ENCODE data around the gene UBE2J2.
"Not testable (repeated sequence)": the region's sequence is repeated elsewhere in the genome, so short reads cannot be mapped to it uniquely, and the experiment has no call there.

Gene UBE2J2

DNA sequence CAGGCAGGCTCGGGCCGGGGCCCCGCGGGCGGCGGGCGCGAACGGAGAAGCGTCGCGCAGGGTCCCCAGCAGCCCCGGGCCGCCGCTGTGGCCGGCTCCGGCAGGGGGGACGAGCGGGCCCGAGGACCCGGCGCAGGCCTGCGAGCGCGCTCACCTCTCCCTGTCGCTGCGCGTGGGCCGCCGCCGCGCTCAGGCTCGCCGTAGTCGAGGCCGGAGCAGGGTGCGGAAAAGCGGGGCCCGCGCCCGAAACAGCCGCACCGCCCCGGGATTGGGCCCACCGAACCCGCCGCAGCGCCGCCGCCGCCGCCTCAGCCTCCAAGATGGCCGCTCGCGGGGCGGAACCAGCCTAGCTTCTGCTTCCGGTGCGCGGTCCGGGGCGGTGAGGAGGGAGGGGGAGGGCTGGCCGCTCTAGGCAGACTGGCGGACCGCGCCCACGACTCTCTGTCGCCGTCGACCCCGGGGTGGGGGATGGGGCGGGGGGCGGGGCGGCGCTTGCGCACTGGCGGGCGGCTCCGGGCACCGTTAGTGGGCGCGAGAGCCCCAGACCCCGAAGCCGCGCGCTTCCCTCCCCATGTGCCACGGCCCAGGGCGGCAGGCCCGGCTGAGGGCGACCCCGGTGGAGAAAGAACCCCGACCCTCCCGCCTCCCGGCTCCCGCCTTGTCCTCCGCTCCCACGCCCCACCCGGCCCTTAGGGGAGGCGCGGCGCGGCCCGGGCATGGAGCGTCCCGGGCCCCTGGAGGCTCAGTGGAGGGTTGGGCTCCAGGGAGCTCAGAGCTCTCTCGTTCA, at the start of gene UBE2J2:
Gene UBE2J2, minus strand, starts transcription at position 343 of the 787 bp plus-strand sequence. CDS start 5,862 bp downstream, outside the sequence.
- peak; percentile 78 to 86 for DNase-seq

DNA sequence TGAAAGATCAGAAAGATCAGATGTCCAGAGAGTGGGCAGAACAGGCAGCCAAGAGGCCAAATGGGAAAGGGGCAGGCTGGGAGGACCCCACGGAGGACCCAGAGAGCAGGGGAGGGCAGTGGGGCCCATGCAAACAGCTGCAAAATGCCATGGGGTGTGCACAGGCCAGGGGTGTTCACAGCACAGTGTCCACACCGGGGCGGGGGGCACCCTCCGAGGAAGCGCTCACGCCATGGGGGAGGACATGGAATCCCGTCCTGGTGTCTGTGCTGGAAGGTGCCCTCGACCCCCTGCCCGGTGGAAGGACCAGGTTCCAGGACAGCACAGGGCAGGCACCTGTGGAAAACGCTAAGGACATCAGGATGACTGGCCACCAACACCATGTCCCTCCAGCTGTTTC, 49.3 kb upstream of the UBE2J2 start:
- DNase-seq: no peak

DNA sequence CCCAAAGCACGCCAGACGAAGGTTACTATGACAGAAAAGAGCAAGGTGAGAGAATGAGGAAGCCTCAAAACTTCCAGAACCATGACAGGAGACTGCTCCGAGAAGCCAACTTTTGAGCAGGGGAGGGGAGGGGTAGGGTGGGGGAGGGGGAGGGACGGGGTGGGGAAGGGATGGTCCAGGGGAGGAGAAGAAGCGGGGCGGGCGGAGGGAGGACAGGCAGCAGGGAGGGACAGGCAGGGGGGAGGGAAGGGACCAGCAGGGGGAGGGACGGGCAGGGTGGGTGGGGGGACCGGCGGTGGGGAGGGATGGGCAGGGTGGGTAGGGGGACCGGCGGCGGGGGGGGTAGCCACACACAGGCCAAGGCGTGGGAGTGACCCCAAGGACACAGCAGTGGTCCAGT, 48.8 kb upstream of the UBE2J2 start:
- no peak for DNase-seq

DNA sequence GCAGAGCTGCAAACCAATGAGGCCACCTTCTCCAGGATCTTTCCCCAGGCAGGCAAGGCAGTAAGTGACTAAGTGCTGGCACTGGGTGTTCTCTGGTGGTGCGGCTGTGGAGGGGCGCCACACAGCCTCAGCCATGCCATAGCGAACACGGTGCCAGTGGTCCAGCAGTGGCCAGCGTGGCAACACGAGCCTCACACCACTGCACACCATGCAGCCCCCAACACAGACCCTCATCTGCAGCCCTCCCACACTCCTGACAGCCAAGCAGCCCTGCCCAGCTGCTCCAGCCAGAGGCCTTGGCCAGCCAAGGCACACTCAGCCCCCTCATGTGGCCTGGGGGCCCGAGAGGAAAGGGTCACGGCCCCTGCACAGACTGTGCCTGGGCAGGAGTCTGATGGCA, 47.8 kb upstream of the UBE2J2 start:
- DNase-seq: no peak

DNA sequence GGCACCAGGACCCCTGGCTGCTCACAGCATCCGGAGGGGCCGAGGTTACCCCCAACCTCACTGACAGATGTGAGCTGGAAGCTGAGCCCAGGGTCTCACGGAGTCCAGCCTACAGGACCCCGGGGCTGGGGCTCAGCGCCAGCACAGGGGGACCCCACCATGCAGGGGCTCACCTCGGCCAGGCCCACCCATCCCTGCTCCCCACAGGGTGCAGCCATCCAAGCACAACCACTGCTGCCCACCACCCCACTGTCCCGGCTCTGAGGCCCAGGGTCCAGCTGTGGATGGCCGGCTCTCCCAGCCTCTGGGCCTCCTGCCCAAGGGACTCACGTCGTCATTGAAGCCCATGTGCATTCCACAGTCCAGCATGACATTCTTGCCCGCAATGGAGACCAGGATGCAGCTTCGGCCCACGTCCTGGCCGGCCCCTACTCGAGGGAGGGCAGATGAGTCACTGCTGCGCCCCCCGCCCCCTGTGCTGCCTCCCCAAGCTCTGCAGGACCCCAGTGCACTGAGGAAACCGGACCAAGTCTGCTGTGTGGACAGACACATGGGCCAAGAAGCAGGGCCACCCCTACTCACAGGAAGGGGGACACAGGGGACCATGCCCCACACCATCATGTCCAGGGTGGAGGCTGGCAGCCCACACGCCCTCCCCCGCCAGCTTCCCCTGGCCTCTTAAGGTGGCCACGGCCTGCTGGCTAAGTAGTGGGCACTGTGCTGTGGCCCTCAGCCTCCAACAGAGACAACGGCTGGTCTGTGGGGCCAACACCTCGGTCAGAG, 47.2 kb upstream of the UBE2J2 start:
- no peak for DNase-seq

DNA sequence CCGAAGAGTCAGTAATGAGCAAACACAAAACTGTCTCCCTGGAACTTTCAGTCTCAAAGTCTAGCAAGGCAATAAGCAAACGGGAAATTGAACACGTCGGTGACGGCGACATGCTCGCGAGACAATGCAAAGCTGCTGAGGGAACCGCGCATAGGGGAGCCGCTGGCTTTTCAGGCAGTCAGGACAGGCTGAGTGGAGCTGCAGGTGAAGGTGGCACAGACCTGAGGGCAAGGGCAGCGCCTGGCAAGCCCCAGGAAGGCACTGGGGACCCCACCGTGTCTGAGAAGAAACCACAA, 45.9 kb upstream of the UBE2J2 start:
- DNase-seq: no peak

DNA sequence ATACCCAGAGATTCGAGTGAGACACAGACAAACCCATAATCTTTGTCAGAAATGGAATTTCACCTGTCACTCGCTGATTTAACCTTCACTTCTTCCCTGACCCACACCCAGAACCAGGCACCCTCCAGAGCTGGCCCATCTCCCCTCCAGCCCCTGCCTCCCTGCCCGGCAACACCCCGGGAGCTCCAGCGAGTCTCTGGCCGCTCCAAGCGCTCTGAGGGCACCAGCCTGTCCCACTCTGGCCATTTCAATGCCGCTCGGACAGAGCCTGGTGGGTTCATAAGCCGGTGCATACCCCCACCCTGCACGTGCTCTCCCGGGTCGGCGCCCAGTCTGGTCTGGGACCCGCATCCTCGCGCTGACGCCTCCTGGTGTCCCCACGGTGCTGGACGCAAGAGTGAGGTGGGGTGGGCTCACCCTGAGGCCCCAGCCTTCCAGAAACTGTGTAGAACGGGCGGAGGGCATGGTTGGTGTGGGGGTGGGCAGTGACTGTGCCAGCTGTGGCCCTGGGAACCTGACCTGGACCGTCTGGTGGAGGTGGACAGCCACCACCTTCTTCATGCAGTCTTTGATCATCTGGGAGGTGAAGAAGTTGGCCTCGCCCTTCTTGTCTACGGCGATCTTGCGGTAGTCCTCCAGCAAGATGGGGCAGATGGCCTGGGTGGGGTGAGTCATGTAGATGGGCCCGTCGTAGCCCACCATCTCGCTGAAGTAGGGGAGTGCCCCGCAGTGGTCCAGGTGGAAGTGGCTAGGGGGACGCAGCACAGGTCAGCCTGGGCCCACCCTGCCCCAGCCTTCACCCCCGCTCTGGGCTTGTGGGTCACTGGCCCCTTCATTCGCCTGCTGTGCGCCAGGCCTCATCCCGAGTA, 45.4 kb upstream of the UBE2J2 start:
- DNase-seq: no peak

DNA sequence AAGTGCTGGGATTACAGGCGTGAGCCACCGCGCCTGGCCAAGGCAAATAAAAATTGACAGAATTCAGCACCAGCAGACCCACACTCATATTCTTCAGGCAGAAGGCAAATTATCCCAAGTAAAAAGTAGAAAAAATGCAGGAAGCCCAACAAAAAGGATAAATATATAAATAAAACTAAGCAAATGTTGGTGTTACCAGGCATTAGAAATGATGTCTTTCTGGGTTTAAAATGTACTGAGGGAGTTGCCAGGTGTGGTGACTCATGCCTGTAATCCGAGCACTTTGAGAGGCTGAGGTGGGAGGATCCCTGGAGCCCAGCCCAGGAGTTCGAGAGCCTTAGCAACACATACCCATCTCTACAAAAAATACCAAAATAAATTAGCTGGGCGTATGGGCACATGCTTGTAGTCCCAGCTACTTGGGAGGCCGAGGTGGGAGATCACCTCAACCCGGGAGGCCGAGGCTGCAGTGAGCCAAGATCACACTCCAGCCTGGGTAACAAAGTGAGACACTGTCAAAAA, 44.5 kb upstream of the UBE2J2 start:
- DNase-seq: no peak

DNA sequence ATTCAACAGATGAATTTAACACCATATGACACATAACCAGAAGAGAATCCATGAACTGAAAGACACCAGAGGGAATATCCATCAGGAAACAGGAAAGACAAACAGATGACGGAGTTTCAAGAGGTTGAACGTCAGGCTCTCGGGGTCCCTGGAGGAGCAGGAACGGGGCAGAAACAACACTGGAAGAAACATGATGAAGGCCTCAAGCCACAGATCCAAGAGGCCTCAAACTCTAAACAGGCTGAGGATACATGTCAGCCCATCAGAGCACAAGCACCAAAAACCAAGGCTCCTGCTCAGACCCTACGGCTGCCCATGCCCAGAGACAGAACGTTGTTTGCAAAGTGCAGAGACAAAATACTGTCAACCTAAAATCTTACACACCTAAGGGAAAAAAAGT, 43.8 kb upstream of the UBE2J2 start:
- no peak for DNase-seq

DNA sequence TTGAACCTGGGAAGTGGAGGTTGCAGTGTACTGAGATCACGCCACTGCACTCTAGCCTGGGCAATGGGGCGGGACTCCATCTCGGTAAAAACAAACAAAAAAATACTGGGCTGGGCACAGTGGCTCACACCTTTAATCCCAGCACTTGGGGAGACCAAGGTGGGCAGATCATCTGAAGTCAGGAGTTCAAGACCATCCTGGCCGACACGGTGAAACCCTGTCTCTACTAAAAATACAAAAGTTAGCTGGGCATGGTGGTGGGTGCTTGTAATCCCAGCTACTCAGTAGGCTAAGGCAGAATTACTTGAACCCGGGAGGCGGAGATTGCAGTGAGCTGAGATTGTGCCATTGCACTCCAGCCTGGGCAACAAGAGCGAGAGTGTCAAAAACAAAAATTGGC, 42.5 kb upstream of the UBE2J2 start:
- DNase-seq: not testable (repeated sequence)

DNA sequence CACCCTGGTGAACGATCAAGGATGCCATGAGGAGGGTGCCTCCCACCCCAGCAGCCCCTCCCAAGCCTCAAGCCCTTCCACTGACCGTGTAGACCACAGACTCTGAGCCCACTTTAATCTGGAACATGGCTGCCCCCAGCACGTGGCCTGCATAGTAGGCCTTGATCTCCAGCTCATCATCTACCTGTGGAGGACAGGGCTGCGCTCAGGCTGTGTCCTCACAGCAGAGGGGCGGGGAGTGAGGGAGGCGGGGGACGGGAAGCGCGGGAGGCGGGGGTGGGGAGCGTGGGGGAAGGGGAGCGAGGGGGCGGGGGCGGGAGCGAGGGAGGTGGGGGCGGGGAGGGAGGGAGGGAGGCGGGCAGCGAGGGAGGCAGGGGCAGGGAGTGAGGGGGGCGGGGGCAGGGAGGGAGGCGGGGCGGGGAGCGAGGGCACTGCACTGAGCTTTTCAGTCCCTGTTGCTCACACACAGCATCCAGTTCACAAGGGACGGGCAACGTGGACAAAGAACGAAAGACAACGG, 41.8 kb upstream of the UBE2J2 start:
- DNase-seq: no peak

DNA sequence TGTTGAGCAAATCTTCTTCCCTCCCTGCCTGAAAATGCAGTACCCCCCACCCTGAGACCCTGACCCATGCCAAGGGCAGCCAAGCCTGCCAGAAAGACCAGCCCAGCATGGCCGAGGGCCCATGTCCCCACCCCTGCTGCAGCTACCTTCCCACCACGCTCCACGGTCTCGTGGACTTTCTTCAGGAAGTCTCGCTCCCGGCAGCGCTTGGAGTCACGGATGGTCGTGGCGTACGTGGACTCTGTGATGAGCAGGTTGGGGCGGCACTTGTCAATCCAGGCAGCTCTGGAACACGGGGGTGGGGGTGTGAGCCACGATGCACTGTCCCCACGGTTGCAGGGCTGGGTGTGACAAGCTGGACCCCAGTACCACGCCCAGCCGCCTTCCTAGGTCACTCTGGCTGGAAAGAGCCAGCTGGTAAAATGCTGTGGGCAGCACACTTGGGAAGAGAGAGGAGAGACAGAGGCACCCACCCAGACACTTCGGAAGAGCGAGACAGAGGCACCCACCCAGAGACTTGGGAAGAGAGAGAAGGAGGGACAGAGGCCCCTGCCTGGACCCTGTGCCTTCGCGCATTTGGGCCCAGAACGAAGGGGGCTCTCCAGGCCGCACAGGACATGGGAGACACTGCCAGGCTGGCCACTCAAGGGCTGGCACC, 41.2 kb upstream of the UBE2J2 start:
- no peak for DNase-seq

DNA sequence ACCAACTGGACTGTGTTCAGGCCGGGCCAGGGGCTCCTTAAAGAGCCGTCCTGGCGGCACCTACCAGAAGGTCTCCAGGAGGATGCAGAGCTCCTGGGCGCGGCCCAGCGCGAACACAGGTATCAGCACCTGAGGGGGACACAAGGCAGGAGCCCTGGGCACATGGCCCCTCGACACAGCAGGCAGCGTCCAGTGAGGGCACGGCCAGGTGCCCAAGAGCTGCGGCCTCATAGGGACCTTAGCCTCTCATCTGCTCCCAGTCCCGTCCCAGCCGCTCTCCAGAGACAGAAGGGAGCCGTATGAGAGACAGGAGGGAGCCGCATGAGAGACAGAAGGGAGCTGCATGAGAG, 40.6 kb upstream of the UBE2J2 start:
- no peak for DNase-seq

DNA sequence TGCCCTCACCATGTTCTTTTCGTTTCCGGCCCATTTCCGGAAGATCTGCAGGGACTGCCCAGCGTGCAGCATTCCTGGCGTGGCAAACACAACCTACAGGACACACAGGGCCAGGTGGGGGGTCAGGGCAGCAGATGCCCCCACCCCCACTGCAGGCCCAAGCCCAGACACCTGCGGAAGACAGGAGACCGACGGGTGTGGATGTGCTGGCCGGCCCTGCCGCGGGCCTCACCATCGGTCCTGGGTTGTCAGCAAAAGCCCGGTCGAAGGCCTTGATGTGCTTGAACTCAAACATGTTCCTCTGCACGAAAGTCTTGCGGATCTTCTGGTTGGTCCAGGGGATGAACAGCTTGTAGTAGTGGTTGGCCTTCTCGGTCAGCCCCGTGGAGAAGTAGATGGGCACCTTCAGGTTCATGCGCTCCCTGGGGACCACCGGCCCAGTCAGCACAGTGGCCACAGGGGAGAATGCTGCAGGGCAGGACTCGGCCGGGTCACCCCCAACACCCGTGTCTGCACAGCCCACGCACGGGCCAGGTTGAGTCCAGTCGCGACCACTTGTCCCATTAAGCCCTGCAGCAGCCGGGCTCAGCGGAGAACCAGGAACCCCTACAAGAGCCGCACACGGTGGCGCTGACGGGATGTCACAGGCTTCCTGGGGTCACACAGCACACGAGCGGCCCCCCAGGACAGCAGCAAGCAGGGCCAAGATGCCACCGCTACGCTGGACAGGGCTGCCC, 40.0 kb upstream of the UBE2J2 start:
- no peak for DNase-seq

DNA sequence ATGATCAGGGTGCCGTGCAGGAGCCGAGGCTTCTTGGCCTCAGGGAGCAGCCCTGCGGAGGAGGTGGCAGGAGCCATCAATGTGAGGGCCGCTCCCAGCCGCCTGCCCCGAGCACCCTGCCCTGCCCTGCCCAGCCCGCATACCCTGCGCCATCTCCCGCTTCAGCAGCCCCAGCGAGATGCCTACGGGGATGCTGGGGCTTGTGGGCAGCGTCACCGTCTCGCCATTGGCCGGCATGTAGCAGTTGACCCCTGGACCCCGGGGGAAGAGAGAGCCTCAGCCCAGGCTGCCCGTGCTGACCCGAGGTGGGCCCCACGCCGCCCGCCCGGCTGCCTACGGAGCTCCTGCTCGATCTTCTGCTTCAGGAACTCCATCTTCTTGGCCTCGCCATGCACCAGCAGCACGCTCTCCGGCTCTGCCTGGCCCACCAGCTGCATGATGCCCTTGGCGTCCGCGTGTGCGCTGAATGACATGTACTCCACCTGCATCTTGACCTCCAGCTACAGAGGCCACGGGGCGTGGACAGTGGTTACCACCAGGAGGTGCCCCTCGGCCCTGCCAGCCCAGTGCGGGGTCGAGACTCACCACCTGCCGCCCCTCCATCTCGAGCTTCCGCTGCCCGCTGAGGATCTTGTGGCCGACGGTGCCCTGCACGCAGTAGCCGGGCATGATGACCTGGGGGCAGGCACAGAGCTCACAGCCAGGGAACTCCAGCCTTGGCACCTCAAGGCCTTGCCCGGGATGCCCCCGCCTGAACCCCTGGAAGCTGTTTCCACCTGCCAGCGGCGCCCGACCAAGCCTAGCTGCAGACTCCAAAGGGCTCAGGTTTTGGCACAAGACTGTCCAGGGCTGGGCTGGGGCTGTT, 39.0 kb upstream of the UBE2J2 start:
- no peak for DNase-seq

DNA sequence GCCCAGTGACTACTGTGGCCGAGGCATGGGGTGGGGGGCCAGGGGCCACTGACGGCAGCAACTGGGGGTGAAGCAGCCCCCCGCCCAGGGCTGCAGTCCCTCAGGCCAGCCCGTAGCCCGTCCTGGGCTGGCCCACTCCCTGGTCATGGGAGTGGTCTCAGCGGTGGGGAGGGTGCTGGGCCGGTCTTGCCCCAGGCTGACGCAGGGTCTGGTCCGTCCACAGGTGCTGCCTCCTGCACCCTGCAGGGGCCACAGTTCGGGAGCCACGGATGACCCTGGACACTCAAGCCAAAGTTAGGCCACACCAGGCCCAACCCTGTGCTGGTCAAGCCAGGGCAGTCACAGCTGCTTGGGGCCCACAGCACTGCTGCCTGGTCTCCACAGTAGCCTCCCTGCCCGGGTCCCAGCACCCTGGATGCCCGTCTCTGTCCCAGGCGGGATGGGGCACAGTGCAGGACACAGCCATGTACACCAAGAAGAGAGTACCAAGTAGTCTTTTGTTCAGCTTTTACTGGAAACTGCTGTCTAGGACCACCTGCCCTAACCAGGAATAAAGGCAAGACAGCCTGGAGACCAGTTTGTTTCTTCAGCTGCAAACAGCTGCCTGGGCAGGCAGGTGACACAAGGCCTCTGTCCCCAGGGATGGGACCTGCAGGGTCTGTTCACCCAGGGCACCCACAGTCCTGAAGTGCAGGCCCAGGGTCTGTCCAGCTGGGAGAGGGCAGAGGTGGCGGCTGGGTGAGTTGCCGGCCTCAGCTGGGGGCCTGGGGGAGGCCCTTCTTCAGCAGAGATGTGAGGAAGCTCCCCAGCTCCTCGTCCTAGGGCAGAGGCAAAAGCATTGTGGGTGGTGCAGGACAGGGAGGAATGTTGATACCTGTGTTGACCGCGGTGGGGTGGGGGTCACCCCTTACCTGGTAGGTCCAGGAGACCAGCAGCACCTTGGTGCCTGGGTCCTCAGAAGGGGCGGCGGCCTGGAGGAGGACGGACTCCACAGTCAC, 37.8 kb upstream of the UBE2J2 start:
- no peak for DNase-seq

DNA sequence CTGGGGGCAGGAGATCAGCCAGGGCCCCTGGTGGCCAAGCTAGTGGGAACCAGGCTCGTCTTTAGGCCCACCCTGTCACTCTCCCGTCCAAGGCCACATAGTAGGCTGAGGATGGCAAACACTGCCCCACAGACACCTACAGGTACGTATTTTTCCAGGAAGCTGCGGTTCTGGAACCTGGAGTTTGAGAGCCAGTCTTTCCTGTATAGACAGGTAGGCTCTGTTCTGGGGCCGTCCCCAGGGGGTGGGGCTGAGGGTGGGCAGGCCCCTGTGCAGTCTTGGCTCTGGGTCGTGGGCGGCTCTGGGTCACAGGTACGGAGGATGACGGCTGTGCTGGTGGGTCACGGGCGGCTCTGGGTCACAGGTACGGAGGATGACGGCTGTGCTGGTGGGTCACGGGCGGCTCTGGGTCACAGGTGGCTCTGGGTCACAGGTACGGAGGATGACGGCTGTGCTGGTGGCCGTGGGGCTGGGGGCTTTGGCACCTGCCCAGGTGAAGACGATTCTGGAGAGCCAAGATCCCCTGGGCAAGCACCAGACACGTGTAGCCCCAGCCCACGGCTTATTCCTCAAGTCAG, 36.9 kb upstream of the UBE2J2 start:
- no peak for DNase-seq

DNA sequence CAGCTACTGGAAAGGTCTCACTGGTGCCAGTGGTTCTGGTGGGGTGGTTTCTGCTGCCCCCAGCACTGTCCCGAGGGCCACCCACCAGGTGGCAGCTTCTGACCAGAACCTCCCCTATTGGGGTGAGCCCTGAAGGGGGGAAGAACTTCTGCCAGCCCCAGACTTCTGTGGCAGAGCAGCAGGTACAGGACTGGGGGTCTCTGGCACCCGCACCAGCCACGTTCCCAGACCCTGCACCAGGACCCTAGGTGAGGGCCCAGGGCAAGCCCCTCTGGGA, 36.4 kb upstream of the UBE2J2 start:
- DNase-seq: no peak

Data from inflammatory macrophage treated with lipopolysaccharide for 1 hour (primary cell).